ENCODE data around the gene MTCH1. TPM values are rescaled to one million over a fixed set of nuclear protein-coding genes. Genes with fewer than 3 reads are reported as not detected.

MTCH1 gene
- total and polyA plus RNA-seq, 9 of the 15 experiments (the other 6 are each of a cell fraction or from before 2014, with no cell fraction given), result 7.9 to 161 (median 118) TPM

DNA sequence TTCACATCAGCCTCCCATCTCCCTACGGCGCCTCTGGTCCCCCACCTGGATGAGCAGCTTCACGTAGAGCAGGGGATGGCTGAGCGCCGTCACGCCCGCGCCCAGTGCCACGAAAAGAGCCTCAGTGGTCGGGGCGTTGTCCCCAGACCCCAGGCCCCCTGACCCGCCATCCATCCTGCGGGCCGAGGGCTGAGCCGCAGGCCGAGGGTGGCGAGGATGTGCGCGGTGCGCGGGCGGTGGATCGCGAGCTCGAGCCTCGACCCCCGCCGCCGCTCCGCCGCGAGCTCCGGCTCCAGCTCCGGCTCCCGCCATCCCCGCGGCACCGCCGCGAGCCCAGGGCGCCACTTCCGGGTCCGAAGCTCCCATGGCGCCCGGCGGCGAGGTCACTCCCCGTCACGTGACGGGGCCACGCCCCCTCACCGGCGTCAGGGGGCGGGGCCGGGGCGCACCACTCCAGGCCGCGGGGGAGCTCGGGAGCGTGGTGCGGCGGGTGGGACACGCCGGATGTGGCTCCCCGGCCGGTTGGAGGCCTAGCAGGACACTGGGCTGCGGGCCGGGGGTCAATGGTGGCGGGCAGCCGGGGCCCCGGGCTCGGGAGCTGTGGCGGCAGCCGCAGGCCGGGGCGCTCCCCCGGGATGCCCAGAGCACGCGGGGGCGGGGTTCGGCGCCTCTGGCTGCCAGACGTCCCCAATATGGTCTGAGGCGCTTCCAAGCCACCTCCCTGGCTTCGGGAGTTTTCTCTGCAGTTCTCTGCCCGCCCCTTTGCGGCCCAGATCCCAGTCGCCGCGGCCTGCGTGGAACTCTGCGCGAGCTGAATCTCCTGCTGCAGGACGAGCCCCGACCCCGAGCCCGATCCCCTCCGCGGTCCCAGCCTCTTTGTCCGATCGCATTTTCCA is at the start of gene MTCH1 (continued):
- TF ChIP-seq, protein P1, sequence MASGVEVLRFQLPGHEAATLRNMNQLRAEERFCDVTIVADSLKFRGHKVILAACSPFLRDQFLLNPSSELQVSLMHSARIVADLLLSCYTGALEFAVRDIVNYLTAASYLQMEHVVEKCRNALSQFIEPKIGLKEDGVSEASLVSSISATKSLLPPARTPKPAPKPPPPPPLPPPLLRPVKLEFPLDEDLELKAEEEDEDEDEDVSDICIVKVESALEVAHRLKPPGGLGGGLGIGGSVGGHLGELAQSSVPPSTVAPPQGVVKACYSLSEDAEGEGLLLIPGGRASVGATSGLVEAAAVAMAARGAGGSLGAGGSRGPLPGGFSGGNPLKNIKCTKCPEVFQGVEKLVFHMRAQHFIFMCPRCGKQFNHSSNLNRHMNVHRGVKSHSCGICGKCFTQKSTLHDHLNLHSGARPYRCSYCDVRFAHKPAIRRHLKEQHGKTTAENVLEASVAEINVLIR (CRISPR knock-in tag; IDR thresholded peaks at IDR 0.05), result peak; percentile 62
- TF ChIP-seq MEIS2 (IDR thresholded peaks at IDR 0.05; ENCODE audit: partially characterized antibody) (peak; percentile 1), SAFB (IDR thresholded peaks at IDR 0.05; ENCODE audit: borderline replicate concordance, low read depth, low read length) (0 out of 2 replicates have a peak, but pooled peaks have one; percentile 18), ATF7 (IDR thresholded peaks at IDR 0.05) (peak; percentile 100), RBM17 (IDR thresholded peaks at IDR 0.05; ENCODE audit: borderline replicate concordance, low read depth, low read length) (no peak), ZNF23 (CRISPR knock-in tag; IDR thresholded peaks at IDR 0.05) (no peak), YY1 (IDR thresholded peaks at IDR 0.05; ENCODE audit: borderline replicate concordance in 1 of 3, control insufficient read depth in 1 of 3, extremely low read depth in 1 of 3, insufficient read depth in 3 of 3, insufficient read length in 1 of 3, insufficient replicate concordance in 2 of 3, low read depth in 1 of 3, low read length in 2 of 3) (peak; percentile 65 to 93 (median 91)), NR1H2 (CRISPR knock-in tag; IDR thresholded peaks at IDR 0.05) (0 out of 2 replicates have a peak, but pooled peaks have one; percentile 39), ZKSCAN1 (IDR thresholded peaks at IDR 0.05; ENCODE audit: low read depth, low read length) (no peak), SMARCB1 (IDR thresholded peaks at IDR 0.05; ENCODE audit: insufficient read length, low read depth) (no peak), EP300 (IDR thresholded peaks at IDR 0.05; ENCODE audit: low read length) (0 out of 2 replicates have a peak, but pooled peaks have one; percentile 24), MTA1 (IDR thresholded peaks at IDR 0.05; ENCODE audit: borderline replicate concordance) (peak; percentile 62; the same call in 1 of the 2 replicates), POLR2G (IDR thresholded peaks at IDR 0.05; ENCODE audit: low read depth, low read length) (peak; percentile 98), ZNF696 (CRISPR knock-in tag; conservative IDR thresholded peaks at IDR 0.05) (no peak), E2F3 (CRISPR knock-in tag; IDR thresholded peaks at IDR 0.05) (peak; percentile 56), GABPB1 (CRISPR knock-in tag; IDR thresholded peaks at IDR 0.05) (peak; percentile 54; the same call in 1 of the 2 replicates), NR4A1 (CRISPR knock-in tag; IDR thresholded peaks at IDR 0.05) (0 out of 2 replicates have a peak, but pooled peaks have one; percentile 78), NR4A1 (tag; IDR thresholded peaks at IDR 0.05) (peak; percentile 66; the same call in 1 of the 2 replicates), COPS2 (conservative IDR thresholded peaks at IDR 0.05) (no peak), NUFIP1 (IDR thresholded peaks at IDR 0.05; ENCODE audit: partially characterized antibody) (no peak), CCNT2 (IDR thresholded peaks at IDR 0.05; ENCODE audit: borderline replicate concordance, extremely low read depth, insufficient read length, low read depth, low read length) (peak; percentile 97)
- TF ChIP-seq, protein P2, sequence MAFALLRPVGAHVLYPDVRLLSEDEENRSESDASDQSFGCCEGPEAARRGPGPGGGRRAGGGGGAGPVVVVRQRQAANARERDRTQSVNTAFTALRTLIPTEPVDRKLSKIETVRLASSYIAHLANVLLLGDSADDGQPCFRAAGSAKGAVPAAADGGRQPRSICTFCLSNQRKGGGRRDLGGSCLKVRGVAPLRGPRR (CRISPR knock-in tag; IDR thresholded peaks at IDR 0.05), result no peak
- TF ChIP-seq, protein P3, sequence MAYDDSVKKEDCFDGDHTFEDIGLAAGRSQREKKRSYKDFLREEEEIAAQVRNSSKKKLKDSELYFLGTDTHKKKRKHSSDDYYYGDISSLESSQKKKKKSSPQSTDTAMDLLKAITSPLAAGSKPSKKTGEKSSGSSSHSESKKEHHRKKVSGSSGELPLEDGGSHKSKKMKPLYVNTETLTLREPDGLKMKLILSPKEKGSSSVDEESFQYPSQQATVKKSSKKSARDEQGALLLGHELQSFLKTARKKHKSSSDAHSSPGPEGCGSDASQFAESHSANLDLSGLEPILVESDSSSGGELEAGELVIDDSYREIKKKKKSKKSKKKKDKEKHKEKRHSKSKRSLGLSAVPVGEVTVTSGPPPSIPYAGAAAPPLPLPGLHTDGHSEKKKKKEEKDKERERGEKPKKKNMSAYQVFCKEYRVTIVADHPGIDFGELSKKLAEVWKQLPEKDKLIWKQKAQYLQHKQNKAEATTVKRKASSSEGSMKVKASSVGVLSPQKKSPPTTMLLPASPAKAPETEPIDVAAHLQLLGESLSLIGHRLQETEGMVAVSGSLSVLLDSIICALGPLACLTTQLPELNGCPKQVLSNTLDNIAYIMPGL (CRISPR knock-in tag; IDR thresholded peaks at IDR 0.05), result peak; percentile 83; the same call in 1 of the 2 replicates
- TF ChIP-seq, protein P4, sequence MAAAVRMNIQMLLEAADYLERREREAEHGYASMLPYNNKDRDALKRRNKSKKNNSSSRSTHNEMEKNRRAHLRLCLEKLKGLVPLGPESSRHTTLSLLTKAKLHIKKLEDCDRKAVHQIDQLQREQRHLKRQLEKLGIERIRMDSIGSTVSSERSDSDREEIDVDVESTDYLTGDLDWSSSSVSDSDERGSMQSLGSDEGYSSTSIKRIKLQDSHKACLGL (CRISPR knock-in tag; IDR thresholded peaks at IDR 0.05; ENCODE audit: borderline replicate concordance, poor library complexity, severe bottlenecking), result peak; percentile 30
